Nephron (organoid): ENCODE data around the gene RNF112.

Experiments used
- H3K27ac Mint-ChIP-seq, 3 experiments: 2 replicates each; pipeline ENCODE4 v1.8.0; 2020; ENCODE audit warnings: mixed read lengths in 3 of 3, mild to moderate bottlenecking in 2 of 3, moderate library complexity in 1 of 3
- H3K27me3 Mint-ChIP-seq: 2 replicates; pipeline ENCODE4 v1.8.0; 2021; ENCODE audit warnings: low read depth, mild to moderate bottlenecking, moderate library complexity, mixed read lengths
- H3K36me3 Mint-ChIP-seq: 2 replicates; pipeline ENCODE4 v1.8.0; 2020; ENCODE audit warnings: low read depth, mixed read lengths
- H3K4me1 Mint-ChIP-seq: 2 replicates; pipeline ENCODE4 v1.8.0; 2020; ENCODE audit warnings: mixed read lengths
- H3K4me3 Mint-ChIP-seq, 3 experiments: 2 replicates each; pipeline ENCODE4 v1.8.0; 2020; ENCODE audit warnings: mild to moderate bottlenecking in 3 of 3, mixed read lengths in 3 of 3, moderate library complexity in 2 of 3
- H3K9me3 Mint-ChIP-seq: 2 replicates; pipeline ENCODE4 v1.8.0; 2020; ENCODE audit warnings: mixed read lengths
- CTCF ChIP-seq, 3 experiments: fragments of 200-600 bp; sonication (generic); IDR thresholded peaks; one replicate each; pipeline ENCODE4 v1.5.0; 2021; ENCODE audit warnings: antibody characterized with exemption in 3 of 3; ENCODE audit not compliant: unreplicated experiment in 3 of 3

Gene RNF112

DNA sequence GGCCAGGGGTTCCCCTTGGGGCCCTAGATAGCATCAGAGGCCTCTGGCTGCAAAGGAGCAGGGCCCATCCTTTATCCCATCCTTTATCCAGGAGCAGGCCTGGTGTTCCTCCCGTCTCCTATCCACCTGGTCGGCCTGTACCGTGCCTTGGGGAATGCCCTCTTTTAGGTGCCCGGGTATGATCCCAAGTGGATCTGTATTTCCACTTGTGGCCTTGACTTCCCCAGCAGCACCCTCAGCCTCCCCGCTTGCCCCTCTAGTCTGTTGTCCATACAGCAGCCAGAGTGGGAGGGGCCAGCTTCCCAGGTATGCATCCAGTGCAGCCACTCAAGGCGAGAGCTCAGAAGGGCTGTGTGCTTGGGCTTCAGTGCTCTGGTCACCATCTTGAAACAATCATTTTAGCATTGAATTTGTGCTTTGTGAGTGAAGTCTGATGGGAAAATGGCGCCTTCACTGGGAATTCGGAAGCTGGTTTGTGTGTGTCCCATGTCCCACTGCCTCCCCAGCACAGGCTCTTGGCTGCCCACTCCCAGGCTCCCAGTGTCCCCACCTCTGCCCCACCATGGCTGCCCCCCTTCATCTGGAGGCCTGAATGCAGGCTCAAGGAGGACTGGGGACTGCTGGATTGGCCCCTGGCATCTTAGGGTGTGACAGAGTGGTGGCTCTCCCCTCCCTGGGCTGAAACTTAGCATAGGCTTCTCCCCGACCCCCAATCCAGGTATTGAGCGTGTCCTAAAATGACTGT, 3.3 kb upstream of the RNF112 start:
- Mint-ChIP-seq H3K27ac (no peak overlapping the region), H3K9me3 (no peaks in the 10 kb centered on the region), H3K4me1 (peaks cover 20% of the 10 kb centered on the region), H3K27me3 (peaks cover 9% of the 10 kb centered on the region), H3K4me3 (no peak overlapping the region), H3K36me3 (no peaks in the 10 kb centered on the region)
- TF ChIP-seq CTCF (IDR thresholded peaks at IDR 0.05; ENCODE audit: unreplicated experiment in 3 of 3), result no peak

DNA sequence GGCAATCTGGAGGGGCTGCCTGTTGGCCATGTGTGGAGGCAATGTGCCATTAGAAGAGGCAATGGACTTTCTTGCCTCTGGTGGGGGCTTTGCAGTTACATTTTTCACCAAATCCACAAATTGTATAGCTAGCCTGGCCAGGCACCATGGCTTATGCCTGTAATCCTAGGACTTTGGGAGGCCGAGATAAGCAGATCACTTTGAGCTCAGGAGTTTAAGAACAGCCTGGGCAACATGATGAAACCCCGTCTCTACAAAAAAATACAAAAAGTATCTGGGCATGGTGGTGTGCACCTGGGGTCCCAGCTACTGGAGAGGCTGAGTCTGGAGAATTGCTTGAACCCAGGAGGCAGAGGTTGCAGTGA, 2.7 kb upstream of the RNF112 start:
- no peak for TF ChIP-seq CTCF (IDR thresholded peaks at IDR 0.05; ENCODE audit: unreplicated experiment in 3 of 3)
- no peak overlapping the region for H3K27ac Mint-ChIP-seq
- H3K4me1 Mint-ChIP-seq, result peaks cover 20% of the 10 kb centered on the region
- no peaks in the 10 kb centered on the region for H3K36me3 Mint-ChIP-seq
- H3K4me3 Mint-ChIP-seq, result no peak overlapping the region
- peaks cover 9% of the 10 kb centered on the region for H3K27me3 Mint-ChIP-seq
- H3K9me3 Mint-ChIP-seq, result no peaks in the 10 kb centered on the region

DNA sequence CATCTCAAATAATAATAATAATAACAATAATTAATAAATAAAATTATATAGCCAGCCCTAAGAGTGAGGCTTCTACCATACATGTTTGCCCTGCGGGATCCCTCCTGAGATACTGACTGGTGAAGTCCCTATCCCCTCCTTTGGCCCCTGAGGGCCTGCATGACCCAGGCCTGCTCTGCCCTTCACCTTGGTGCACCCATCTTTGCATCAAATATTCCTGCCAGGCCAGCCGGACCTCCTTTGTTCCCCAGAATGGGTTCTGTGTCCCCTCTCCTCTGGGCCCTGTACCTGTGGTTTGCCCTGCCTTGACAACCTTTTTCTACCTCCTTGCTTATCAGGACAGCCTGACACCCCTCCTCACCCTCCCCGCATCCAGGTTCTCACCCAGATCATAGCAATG, 2.0 kb upstream of the RNF112 start:
- H3K4me1 Mint-ChIP-seq, result peaks cover 20% of the 10 kb centered on the region
- no peak overlapping the region for H3K27ac Mint-ChIP-seq
- no peak overlapping the region for H3K4me3 Mint-ChIP-seq
- H3K36me3 Mint-ChIP-seq, result no peaks in the 10 kb centered on the region
- H3K9me3 Mint-ChIP-seq, result no peaks in the 10 kb centered on the region
- H3K27me3 Mint-ChIP-seq, result peaks cover 9% of the 10 kb centered on the region
- no peak for TF ChIP-seq CTCF (IDR thresholded peaks at IDR 0.05; ENCODE audit: unreplicated experiment in 3 of 3)

DNA sequence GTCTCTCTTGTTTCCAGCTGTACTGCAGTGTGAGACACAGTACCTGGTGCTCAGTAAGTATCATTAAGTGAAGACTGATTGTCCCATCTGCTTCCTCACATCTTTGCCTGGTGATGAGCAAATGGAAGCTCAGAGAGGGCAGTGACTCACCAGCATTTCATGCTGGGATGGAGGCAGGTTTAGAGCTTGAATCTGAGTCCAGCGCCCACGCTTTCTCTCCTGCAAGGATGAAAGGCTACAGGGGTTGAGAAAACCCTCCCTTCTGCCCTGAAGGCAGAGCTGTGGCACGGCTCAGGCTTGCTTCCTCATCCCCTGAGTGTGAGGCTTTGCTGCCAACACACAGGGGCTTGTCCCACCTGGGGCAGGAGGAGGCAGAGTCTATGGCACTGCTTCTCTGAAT, 1.5 kb upstream of the RNF112 start:
- Mint-ChIP-seq H3K27me3 (peaks cover 9% of the 10 kb centered on the region), H3K4me1 (peaks cover 20% of the 10 kb centered on the region), H3K36me3 (no peaks in the 10 kb centered on the region), H3K4me3 (no peak overlapping the region), H3K9me3 (no peaks in the 10 kb centered on the region), H3K27ac (no peak overlapping the region)
- no peak for TF ChIP-seq CTCF (IDR thresholded peaks at IDR 0.05; ENCODE audit: unreplicated experiment in 3 of 3)

GRCh38 chr17:19410091-19410490, 941 bp upstream of the RNF112 start:
- no peaks in the 10 kb centered on the region for H3K9me3 Mint-ChIP-seq
- H3K27me3 Mint-ChIP-seq, result peaks cover 9% of the 10 kb centered on the region
- peak overlapping the region in 1 of 3 experiments; percentile 2 for H3K4me3 Mint-ChIP-seq
- TF ChIP-seq CTCF (IDR thresholded peaks at IDR 0.05; ENCODE audit: unreplicated experiment in 3 of 3), result no peak
- peak overlapping the region in 2 of 3 experiments; percentile 23 to 54 for H3K27ac Mint-ChIP-seq
- peaks cover 20% of the 10 kb centered on the region for H3K4me1 Mint-ChIP-seq
- no peaks in the 10 kb centered on the region for H3K36me3 Mint-ChIP-seq

- no peaks in the 10 kb centered on the region for H3K36me3 Mint-ChIP-seq
- H3K9me3 Mint-ChIP-seq, result no peaks in the 10 kb centered on the region
- peak overlapping the region in 2 of 3 experiments; percentile 23 to 61 for H3K27ac Mint-ChIP-seq
- H3K4me3 Mint-ChIP-seq, result no peak overlapping the region
- H3K4me1 Mint-ChIP-seq, result peaks cover 21% of the 10 kb centered on the region
- TF ChIP-seq CTCF (IDR thresholded peaks at IDR 0.05; ENCODE audit: unreplicated experiment in 3 of 3), result no peak
- peaks cover 18% of the 10 kb centered on the region for H3K27me3 Mint-ChIP-seq
Measured at GRCh38 chr17:19411631-19412030, 599 bp downstream of the RNF112 start.
